GM18498 (cell line): Measurements from ENCODE around the gene MRPL40.

ENCODE experiments used
- ATAC-seq: cut with Tn5 transposase; IDR thresholded peaks from one replicate; pipeline ENCODE4 v1.9.1; 2021; ENCODE audit warnings: mild to moderate bottlenecking, moderate library complexity; ENCODE audit not compliant: unreplicated experiment

Gene MRPL40

DNA sequence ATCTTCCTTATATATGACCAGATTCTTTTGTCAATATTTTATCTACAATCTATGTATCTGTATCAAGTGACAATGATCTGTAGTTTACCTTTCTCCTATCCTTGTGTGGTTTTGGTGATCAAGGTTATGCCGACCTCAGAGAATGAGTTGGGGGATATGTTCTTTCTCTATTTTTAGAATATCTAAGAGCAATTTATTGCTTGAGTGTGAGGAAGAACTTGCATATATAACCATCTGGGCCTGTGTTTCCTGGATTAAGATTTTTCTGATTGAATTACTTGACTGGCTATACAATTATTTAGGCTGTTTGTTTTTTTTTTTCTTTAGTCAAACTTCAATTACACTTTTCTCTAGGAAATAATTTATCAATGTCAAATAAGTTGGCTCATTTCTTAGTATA, 29.2 kb downstream of the MRPL40 start:
- ATAC-seq = no peak

DNA sequence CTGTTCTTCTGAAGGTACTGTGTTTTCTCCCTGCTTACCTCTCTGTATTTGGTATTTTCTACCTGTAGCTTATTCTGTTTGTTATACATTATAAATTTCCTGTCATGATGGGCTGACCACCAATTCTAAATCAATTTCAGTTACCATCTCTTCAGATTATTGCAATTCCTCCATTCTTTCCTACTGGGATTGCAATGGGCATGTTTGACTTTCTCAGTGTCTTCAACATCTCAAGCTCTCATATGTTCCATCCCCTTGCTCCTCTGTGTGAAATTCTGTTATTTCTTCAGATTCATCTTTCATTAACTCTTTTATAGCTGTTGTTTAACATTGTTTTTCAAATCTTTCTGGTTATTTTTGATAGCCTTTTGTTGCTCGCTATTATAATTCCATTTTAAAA, 30.7 kb downstream of the MRPL40 start:
- ATAC-seq = no peak

DNA sequence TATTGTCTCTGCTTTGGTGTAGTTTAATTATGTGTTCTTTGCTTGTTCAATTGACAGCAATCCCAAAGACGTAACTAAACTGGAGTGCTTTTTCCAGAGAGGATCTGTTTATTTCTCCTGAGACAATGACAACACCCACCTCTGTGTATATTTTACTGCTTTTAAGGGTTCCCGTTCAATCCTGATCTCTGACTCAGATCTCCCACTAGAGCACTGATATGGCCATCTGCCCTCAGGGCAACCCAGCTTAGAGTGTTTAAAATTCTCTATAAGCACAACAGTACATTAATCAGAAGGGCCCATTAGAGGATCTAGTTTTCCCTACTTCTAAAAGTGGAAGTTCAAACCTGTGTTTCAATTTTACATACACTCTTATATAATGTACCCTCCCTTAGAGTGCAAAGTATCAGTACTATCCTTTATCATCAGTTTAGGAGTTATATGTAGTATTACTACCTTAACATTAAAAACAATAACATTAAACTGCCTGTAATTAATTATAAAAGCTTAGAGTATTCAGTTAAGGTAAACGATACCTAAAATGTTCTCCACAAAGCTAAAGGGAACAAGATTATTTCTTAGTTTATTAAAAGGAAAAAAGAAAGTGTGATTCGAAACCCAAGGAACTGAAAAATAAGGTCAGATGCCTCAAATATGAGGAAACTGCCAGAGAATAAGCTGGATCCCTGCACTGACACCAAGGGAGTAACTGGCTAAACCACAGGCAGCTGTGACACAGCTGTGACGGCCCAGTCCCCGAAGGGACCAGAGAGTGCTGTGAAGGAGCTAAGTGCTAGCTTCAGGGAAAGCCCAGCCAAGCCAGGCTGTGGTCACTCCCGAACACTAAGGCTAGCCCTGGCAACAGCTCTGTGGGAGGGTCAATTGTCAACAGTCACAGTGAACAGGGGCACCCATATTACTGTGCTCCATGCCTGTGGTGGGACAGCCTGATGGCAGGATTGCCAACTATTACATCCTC, 31.4 kb downstream of the MRPL40 start:
- ATAC-seq = no peak

DNA sequence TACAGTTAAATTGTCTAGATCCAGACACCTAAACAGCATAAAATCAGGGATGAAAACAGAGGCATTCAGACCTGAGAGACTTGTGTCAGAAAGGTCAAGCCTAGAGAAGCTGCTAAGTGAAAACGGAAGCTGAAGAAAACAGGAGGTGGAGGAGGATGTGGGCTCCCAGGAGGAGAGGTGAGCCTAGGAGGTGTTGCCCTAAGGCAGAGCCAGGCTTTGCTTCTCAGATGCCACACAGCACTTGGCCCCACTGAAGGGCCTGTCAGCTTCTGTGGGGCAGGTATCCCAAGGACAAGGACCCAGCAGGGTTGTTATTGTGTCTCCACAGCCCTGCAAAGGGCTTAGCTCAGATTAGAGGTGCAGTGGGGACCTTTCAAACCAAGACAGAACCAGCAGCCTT, 32.2 kb downstream of the MRPL40 start:
- no peak for ATAC-seq

DNA sequence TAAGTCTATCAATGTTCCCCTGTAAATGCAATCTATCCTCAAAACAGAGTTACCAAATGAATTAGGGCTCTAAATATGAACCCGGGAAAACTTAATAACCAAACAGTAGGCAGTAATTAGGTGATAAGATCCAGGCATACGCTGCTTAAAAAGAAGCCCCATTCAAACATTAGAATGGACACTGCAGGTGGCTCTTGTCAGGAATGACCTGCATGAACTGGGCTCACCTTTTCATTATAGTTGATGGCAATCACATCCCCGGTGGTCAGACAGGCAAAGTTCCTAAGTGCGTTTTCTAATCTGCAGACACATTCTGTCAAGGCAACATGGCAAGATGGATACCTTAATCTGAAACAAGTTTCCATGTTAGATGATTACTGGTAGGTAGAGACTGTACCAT, 32.6 kb downstream of the MRPL40 start:
- no peak for ATAC-seq

DNA sequence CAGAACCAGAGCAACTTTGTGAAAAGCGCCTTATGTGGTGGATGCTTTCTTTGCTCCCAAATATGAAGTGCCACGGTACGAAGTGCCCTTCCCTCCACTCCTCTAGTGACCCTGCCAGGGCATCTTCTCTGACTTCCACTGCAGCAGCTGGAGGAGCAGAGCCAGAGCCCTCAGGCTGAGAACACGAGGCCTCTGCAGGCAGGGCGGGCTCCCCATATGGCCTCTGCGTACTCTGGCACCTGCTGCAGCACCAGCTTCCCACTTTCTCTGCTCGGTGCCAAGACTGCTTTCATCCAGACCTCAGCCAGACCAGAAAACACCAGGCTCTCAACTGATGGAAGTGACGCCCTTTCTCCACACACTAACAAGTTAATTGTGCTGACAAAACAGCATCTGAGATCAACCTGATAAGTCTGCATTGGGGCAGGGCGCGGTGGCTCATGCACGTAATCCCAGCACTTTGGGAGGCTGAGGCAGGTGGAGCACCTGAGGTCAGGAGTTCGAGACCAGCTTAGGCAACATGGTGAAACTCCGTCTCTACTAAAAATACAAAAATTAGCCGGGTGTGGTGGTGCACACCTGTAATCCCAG, 33.9 kb downstream of the MRPL40 start:
- no peak for ATAC-seq

DNA sequence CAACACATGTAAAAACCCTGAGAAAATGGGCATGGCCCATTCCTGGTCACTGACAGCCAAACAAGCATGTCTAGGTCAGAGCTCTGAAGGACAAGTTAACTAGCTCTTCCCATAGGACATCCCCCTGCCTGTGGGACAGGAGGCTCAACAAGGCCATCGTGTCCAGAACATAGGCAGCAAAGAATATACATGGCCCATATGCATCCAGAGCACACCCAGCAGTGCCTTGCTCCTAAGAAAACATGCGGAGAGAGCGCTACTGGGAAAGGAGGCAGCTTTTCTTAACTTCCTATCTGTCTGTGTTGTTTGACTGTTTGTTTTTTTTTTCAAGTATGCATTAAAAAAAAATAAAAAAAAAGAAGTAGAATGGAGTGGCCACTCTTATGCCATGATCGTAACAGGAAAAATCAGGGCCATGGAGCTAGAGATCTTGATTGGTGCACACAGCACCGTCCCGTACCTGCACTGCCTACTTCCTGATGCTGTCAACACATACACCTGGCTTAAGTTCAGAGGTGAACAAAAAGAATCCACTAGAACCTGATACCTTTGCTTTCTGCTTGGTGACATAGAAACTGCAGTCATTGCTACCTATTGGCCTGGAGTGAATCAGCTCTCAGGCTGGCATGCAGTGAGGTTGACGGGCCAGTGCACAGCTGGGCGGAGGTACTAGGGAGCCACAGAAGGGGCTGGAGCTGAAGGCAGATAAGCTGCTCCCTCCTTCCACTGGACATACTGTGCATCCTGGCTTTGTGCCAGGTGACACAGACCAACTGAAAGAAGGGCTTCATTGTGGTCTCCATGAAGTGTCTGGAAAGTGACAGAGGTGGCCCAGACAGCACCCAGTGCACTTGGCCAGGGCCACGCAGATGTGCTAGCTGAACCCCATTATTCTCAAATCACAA, 34.8 kb downstream of the MRPL40 start:
- ATAC-seq = no peak

DNA sequence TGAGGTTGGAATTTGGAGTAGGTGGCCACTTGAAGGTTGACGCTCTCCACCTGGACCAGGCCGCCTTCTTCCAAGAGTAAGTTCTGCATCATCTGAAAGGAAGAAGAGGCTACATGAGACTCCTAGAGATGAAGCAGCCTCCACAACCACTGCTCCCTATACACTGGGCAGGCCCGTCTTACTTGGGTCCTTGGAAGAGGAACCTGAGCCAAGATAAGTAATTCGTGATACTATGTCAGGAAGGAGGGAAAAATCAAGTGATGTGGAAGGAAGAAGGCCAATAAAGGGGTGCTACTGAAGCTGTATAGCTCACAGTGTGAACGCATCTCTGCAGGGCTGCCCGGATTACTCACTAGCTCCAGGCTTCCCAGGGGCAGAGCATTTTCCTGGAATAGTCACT, 35.6 kb downstream of the MRPL40 start:
- ATAC-seq = no peak

DNA sequence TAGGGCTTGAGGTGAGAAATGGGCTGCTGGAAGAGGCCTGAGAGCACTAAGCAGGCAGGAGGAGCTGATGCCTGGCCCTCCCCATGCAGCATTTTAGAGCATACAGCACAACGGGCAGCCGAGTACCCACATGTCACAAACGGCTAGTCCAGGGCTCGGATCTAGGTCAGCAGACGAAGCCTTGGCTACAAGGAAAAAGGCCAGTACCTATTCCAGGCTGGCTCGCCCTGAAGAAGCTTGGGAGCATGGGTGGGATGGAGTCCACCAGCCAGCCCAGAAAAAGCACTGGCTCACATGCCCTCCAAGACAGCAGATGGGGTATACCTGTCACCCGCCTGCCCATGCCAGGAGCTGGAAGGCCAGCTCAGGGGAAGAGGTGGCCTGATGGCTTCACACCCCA, 37.1 kb downstream of the MRPL40 start:
- ATAC-seq = no peak

DNA sequence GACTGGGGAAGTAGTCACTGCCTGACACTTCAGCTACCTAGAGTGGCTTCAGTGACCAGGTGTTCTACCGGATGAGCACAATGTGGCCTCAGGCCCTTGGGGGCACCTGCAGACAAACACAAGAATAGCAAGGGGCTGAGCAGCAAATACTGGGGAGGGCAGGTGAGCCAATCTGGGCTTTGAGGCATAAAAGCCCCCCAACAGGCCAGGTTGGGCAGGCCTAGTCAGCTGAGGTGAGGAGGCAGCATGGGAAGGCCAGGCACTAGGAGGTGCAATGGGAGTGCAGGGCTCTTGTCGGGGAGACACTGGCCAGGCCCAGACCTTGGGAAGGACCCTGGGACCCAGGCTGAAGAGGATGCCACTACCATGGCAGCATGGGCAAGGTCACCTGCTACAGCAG, 37.7 kb downstream of the MRPL40 start:
- ATAC-seq = no peak

DNA sequence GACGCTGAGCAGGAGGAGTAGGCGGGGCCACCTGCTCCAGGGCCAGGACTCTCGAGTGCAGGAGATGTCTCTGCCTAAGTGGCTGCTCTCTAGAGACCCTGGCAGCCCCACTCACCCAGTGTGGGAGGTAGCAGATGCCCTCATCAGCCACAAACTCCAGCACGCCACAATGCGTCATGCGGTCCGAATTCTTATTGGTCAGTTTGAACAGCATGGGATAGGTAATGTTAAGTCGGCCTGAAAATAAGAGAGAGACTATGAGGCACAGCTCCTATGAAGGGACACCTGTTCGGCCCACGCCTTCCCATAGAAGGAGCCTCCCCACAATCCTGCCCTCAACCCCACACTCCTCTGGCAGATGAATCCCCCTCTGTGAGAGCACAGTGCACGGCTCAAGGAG, 39.2 kb downstream of the MRPL40 start:
- no peak for ATAC-seq

DNA sequence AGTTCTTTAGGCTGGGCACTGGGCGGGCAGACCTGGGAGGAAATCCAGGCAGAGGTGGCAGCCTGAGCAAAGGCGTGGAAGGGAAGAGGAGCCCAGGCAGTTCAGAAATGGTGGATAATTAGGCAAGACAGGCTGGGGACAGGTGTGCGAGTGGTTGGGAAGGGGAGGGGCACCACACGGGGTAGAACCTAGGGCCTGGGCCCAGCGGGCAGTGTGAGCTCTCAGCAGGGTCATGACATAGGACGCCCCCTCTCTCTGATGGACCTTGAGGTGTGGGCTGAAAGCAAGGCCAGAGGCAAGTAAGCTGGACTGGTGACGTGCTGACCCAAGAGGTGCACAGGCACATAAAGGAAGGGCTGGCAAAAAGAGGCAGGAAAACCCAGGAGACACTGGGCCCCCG, 39.9 kb downstream of the MRPL40 start:
- no peak for ATAC-seq

DNA sequence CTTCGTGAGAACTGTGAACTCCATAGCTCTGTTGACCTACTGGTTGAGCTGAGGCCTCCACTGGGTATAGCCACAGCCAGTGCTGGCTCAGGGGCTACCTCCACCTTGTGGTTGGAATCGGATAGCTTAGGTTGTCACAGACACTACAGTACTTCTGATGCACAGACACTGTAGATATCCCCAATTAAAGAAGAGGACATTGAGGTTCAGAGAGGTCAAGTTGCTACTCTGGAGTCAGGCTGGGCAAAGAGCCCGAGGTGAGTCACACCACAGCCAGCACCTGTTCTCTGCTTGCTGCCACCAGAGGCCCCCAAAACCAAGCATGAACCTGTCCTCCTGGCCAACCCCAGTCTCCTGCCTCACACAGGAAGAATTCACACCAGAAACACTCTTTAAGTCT, 41.2 kb downstream of the MRPL40 start:
- ATAC-seq = no peak

DNA sequence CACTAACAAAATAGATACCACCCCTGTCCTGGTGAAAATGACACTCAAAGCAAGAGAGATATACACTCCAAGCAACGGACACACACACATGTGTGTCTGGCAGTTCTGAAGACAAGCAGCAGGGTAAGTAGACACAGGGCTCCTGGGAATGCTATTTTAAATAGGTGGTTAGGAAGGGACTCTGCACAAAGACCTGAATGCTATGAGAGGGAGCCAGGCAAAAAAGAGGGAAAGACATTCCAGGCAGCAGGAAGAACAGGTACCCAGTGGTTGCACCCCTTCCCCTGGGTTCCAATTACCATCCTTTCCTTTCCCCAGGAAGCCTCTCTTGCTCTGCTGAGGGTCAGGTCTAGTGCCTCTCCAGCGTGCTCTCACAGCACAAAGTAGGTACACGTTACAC, 43.7 kb downstream of the MRPL40 start:
- ATAC-seq = no peak

DNA sequence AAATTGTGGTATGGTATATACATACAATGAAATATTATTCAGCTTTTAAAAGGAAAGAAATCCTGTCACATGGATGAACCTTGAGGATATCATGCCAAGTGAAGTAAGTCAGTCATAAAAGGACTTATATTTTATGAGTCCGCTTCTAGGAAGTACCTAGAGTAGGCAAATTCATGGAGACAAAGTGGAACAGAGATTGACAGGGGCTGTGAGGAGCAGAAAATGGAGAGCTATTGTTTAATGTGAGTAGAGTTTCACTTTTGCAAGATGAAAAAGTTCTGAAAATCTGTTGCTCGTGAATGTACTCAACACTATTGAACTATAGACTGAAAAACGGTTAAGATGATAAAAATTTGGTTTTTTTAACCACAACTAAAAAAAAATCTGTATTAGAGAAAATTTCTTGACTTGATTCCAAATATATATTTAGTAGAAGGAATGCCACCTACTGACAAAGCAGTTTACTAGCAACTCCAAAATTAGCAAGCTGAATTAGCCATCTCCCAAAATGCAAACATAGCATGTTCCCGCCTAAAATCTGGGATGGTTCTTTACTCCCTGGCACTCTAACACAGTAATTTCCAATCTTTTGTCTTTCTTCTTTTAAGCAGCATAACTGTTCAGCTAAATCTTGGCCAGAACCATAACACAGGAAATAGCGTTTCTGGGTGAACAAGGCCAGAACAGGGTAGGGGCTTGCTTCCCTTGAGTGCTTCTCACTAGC, 45.1 kb downstream of the MRPL40 start:
- no peak for ATAC-seq

DNA sequence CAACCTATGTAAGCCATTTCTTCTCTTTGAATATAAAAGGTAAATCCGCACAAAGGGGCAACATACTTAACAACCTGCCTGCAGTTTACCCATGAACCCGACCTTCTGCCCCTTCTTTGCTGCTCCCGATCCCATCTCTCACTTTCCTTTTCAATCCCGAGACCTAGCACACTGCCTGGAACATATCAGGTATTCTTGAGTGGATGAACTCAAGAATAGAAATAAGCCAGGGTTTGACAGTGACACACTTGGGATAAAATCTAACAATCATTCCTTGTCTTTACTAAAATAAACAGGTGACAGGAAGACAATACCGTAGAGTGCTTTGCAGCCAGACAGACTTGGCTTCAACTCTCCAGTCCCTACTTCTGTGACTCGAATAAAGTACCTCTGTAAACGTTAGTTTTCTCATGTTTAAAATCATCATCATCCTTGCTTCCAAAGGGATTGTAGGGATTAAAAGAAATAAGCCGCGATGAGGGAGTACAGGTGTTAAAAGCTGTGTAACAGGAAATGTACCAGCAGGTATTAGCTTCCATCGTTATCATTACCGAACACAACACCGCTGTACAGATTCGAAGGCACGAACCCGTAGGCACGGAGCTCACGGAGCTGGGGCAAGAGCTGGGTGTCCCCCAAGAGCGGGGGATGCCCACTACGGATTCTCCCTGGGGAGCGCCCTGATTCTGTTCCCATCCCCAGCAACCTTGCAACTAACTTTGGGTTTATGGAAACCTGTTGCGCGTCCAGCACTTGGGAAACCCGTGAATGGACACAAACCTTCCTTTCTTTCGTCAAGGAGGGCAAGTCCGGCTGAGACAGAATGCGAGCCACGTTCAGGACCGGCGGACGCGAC, 45.9 kb downstream of the MRPL40 start:
- no peak for ATAC-seq

DNA sequence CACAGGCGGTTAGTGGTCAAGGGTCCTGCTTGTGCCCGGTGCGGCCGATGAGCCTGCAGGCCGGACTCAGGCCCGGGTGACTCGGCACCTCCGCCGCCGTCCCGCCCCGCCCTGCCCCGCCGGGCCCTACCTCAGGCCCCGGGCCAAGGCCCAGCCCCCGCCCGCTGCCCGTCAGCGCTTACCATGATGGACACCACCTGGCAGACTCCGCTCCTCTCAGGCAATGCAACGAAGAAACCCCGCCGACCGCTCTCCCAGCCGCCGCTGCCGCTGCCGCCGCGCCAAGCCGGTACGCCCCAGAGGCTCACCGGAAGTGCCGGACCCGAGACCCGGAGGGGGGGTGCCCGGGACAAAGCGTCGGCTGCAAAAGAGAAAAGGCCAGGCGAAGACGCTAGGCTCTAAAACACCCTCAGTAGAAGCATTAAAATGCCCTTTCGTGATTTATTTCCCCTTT, 46.6 kb downstream of the MRPL40 start, which contains the start of gene UFD1:
TSS of gene UFD1 (minus strand) at position 293 of the 454 bp plus-strand sequence. CDS start at position 185, 108 bp downstream.
- peak; percentile 51 for ATAC-seq

DNA sequence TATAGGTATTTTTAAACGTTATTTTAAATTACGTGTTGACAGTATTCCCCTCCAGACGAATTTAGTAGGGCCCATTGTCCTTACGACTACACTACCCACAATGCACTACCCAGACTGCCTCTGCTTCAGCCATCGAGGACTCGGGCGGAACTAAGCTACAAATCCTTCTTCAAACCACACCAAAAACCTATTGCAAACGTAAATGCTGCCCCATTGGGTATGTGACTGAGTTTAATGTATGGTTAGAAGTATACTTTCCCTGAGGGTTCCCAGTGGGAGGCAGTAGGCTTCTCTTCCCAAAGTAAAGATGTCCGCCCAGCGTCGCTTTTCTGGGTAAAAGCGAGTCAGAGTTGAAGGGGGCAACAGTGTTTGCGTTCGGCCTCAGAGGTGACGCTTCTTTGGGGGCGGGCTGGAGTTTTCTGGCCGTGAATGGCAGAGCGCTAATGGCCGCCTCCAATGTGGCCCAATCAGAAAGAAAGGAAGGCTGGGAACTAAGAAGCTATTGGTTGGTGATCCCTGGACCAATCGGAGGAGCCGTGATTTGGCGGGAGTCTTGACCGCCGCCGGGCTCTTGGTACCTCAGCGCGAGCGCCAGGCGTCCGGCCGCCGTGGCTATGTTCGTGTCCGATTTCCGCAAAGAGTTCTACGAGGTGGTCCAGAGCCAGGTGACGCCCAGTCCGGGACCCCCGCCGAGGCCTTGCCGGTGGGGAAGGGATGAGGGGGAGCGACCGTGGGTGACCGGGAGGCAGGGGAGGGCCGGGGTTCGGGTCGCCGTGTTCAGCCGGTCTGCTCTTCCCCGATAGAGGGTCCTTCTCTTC, 47.2 kb downstream of the MRPL40 start, which contains the start of gene CDC45:
TSS of gene CDC45 (plus strand) at position 566 of the 818 bp plus-strand sequence. CDS start at position 615, 49 bp downstream.
- peak; percentile 86 for ATAC-seq

DNA sequence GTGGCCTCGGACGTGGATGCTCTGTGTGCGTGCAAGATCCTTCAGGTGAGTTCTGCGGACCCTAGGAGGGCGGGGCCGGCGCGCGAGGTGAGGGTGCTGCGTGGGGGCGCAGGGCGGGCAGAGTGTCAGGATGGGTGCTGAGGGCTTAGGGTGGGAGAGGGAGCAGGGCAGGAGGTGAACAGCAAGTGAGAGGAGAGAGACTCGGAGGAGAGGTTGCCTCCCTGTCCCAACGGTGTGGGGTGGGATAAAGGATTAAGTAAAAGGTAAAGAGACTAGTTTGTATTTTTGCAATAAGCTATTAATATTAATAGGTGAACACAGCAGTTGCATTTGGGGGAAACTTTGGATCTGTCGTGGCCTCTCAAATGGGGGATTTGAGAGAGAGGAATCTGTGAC, 47.8 kb downstream of the MRPL40 start:
- no peak for ATAC-seq
